Natural killer cell (primary cell): ENCODE results near the gene PRPF8. TPM values are rescaled to one million over a fixed set of nuclear protein-coding genes. Genes with fewer than 3 reads are reported as not detected.
"Not testable (repeated sequence)": the region's sequence is repeated elsewhere in the genome, so short reads cannot be mapped to it uniquely, and the experiment has no call there.

Source experiments
- ATAC-seq, 3 donors: fragments of 150-1000 bp in 2 of 3; fragments of 200-7000 bp in 1 of 3; cut with Tn5 transposase; 1 replicate in 1 of 3; 2 replicates in 2 of 3; pipeline ENCODE4 v1.10.0; 2021; ENCODE audit warnings: mild to moderate bottlenecking in 2 of 3, moderate library complexity in 2 of 3
- DNase-seq, 2 donors: peaks; one replicate each; pipeline versions ENCODE4 v3.0.0 to v3.0.0-alpha.2; 2013 to 2021; ENCODE audit warnings: mixed read lengths in 1 of 2
- H3K27ac ChIP-seq: one replicate; pipeline ENCODE4 v1.5.1; 2013; ENCODE audit warnings: mild to moderate bottlenecking, low read length
- H3K27me3 ChIP-seq: one replicate; pipeline ENCODE4 v1.6.1; 2013; ENCODE audit warnings: low read length; ENCODE audit not compliant: control insufficient read depth, insufficient read depth
- H3K36me3 ChIP-seq: one replicate; pipeline ENCODE4 v1.6.1; 2013; ENCODE audit warnings: low read length; ENCODE audit not compliant: control insufficient read depth, insufficient read depth
- H3K4me1 ChIP-seq: one replicate; pipeline ENCODE4 v1.6.1; 2013; ENCODE audit warnings: low read length; ENCODE audit not compliant: control insufficient read depth, insufficient read depth
- H3K4me3 ChIP-seq: one replicate; pipeline ENCODE4 v1.5.1; 2013; ENCODE audit warnings: low read length
- H3K9me3 ChIP-seq: one replicate; pipeline ENCODE4 v1.6.1; 2013; ENCODE audit warnings: low read length; ENCODE audit not compliant: control insufficient read depth, insufficient read depth
- H3K27ac Mint-ChIP-seq, 2 donors: one replicate each; pipeline ENCODE4 v1.8.0; 2022; ENCODE audit warnings: mild to moderate bottlenecking in 2 of 2, mixed read lengths in 2 of 2, moderate library complexity in 1 of 2
- H3K27me3 Mint-ChIP-seq, 2 donors: one replicate each; pipeline ENCODE4 v1.8.0; 2022; ENCODE audit warnings: low read depth in 2 of 2, mixed read lengths in 2 of 2
- H3K36me3 Mint-ChIP-seq: one replicate; pipeline ENCODE4 v1.8.0; 2022; ENCODE audit warnings: mixed read lengths
- H3K4me1 Mint-ChIP-seq, 2 donors: one replicate each; pipeline ENCODE4 v1.8.0; 2022; ENCODE audit warnings: mixed read lengths in 2 of 2
- H3K4me3 Mint-ChIP-seq: one replicate; pipeline ENCODE4 v1.8.0; 2022; ENCODE audit warnings: mild to moderate bottlenecking, moderate library complexity, mixed read lengths
- H3K9me3 Mint-ChIP-seq, 2 donors: one replicate each; pipeline ENCODE4 v1.8.0; 2022; ENCODE audit warnings: mixed read lengths in 2 of 2
- CTCF ChIP-seq: fragments of 200-600 bp; IDR thresholded peaks from one replicate; pipeline ENCODE4 v1.8.0; 2022; ENCODE audit warnings: antibody characterized with exemption
- WGBS: methylation state at CpG from one replicate; pipeline ENCODE4 v1.1.7; 2013; ENCODE audit warnings: missing lambda C conversion rate; ENCODE audit not compliant: insufficient coverage; 5-methylcytosine and 5-hydroxymethylcytosine counted together
- intact Hi-C: fragments of 100-400 bp; cut with micrococcal nuclease; formaldehyde crosslinking; loops from one replicate; pipeline ENCODE4 v1.14.2; 2022
- total RNA-seq, 4 donors: library from RNA; stranded (reverse); fragments of 120-200 nt in 1 of 4; gene quantifications; one replicate each; pipeline versions ENCODE4 v1.2.3 to v1.2.4, GENCODE V29; 2013 to 2022

The PRPF8 gene
- total RNA-seq, 3 donors from 2014 or later (not counting 1 experiment from before 2014, with no cell fraction given): 475 to 508 (median 480) TPM

DNA sequence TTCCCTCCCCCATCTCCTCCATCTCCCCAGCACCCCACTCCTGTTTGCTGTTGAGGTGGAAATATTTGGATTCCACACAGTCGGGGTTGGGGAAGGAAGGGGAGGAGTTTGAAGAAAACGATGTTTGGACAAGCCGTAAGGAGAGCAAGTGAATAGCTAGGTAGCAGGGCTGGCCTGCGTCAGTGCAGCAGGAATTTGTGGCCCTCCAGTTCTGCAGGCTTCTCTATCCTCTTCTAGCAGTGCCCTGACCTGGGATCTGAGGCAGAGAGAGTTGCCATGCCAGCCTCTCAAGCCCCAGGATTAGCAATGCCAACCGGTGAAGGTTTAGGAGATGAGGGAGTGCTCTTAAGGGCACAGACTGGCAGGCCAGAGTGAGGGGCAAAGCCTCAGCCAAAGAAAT lies 13.0 kb upstream of the PRPF8 start:
- no peaks in the 10 kb centered on the region for H3K36me3 ChIP-seq
- DNase-seq (no peak), ATAC-seq (no peak)
- H3K9me3 Mint-ChIP-seq: no peaks in the 10 kb centered on the region
- no peak overlapping the region for H3K4me3 ChIP-seq
- H3K4me1 ChIP-seq: no peaks in the 10 kb centered on the region
- H3K4me1 Mint-ChIP-seq: no peaks in the 10 kb centered on the region
- H3K4me3 Mint-ChIP-seq: no peak overlapping the region
- TF ChIP-seq CTCF: no peak
- intact Hi-C loops: no loop called here
- no peaks in the 10 kb centered on the region for H3K9me3 ChIP-seq
- H3K27me3 ChIP-seq: no peaks in the 10 kb centered on the region
- peaks cover 0 to 4% of the 10 kb centered on the region in 2 donors for H3K27me3 Mint-ChIP-seq
- H3K36me3 Mint-ChIP-seq: no peaks in the 10 kb centered on the region
- no peak overlapping the region for H3K27ac ChIP-seq
- H3K27ac Mint-ChIP-seq: no peak overlapping the region
- WGBS: 59% methylated on average over 5 of the region's 5 CpGs

DNA sequence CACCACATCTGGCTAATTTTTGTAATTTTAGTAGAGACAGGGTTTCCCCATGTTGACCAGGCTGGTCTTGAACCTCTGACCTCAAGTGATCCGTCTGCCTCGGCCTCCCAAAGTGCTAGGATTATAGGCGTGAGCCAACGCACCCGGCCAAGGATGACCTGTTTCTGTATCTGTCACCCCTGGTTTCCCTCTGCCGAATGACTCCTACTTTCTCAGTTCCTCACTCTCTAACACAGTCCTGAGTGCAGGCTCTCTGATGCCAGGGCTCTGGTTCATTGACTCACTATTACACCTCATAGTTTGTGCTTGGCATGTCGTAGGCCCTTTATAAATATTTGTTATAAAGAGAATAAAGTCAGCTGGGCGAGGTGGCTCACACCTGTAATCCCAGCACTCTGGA lies 10.7 kb upstream of the PRPF8 start:
- ATAC-seq: no peak
- no peaks in the 10 kb centered on the region for H3K9me3 Mint-ChIP-seq
- Histone ChIP-seq H3K9me3 (no peaks in the 10 kb centered on the region), H3K27me3 (no peaks in the 10 kb centered on the region), H3K4me3 (no peak overlapping the region), H3K36me3 (no peaks in the 10 kb centered on the region), H3K27ac (no peak overlapping the region), H3K4me1 (no peaks in the 10 kb centered on the region)
- no peak overlapping the region for H3K4me3 Mint-ChIP-seq
- TF ChIP-seq CTCF: no peak
- H3K4me1 Mint-ChIP-seq: no peaks in the 10 kb centered on the region
- 91% methylated on average over 7 of the region's 8 CpGs for WGBS
- DNase-seq: no peak
- no peaks in the 10 kb centered on the region for H3K36me3 Mint-ChIP-seq
- H3K27ac Mint-ChIP-seq: no peak overlapping the region
- intact Hi-C loops: no loop called here
- H3K27me3 Mint-ChIP-seq: peaks cover 0 to 10% of the 10 kb centered on the region in 2 donors

- DNase-seq (no peak), ATAC-seq (no peak)
- H3K4me3 Mint-ChIP-seq: no peak overlapping the region
- H3K36me3 ChIP-seq: no peaks in the 10 kb centered on the region
- H3K4me1 Mint-ChIP-seq: no peaks in the 10 kb centered on the region
- H3K9me3 ChIP-seq: no peaks in the 10 kb centered on the region
- H3K27me3 ChIP-seq: no peaks in the 10 kb centered on the region
- no peak for TF ChIP-seq CTCF
- no peaks in the 10 kb centered on the region for H3K9me3 Mint-ChIP-seq
- WGBS: 80% methylated on average over 7 of the region's 7 CpGs
- H3K4me3 ChIP-seq: no peak overlapping the region
- intact Hi-C loops: no loop called here
- no peaks in the 10 kb centered on the region for H3K4me1 ChIP-seq
- no peaks in the 10 kb centered on the region for H3K36me3 Mint-ChIP-seq
- no peak overlapping the region for H3K27ac ChIP-seq
- no peak overlapping the region for H3K27ac Mint-ChIP-seq
- peaks cover 0 to 10% of the 10 kb centered on the region in 2 donors for H3K27me3 Mint-ChIP-seq
Measured at GRCh38 chr17:1693339-1693738, 8.7 kb upstream of the PRPF8 start.

- Histone ChIP-seq H3K4me3 (no peak overlapping the region), H3K27me3 (no peaks in the 10 kb centered on the region), H3K9me3 (no peaks in the 10 kb centered on the region), H3K4me1 (no peaks in the 10 kb centered on the region), H3K36me3 (no peaks in the 10 kb centered on the region), H3K27ac (no peak overlapping the region)
- WGBS: 82% methylated on average over 2 of the region's 8 CpGs
- H3K4me3 Mint-ChIP-seq: no peak overlapping the region
- H3K9me3 Mint-ChIP-seq: no peaks in the 10 kb centered on the region
- TF ChIP-seq CTCF: no peak
- peaks cover 0 to 10% of the 10 kb centered on the region in 2 donors for H3K27me3 Mint-ChIP-seq
- ATAC-seq (no peak), DNase-seq (no peak)
- no peak overlapping the region for H3K27ac Mint-ChIP-seq
- no peaks in the 10 kb centered on the region for H3K4me1 Mint-ChIP-seq
- no peaks in the 10 kb centered on the region for H3K36me3 Mint-ChIP-seq
- intact Hi-C loops: no loop called here
Measured at GRCh38 chr17:1690544-1691221, 6.0 kb upstream of the PRPF8 start.

GRCh38 chr17:1688405-1688804 lies 3.7 kb upstream of the PRPF8 start:
- H3K4me1 ChIP-seq: peaks cover 14% of the 10 kb centered on the region
- H3K27ac ChIP-seq, H3K27me3 Mint-ChIP-seq, H3K36me3 ChIP-seq, ATAC-seq, H3K27ac Mint-ChIP-seq, H3K9me3 Mint-ChIP-seq, H3K27me3 ChIP-seq, intact Hi-C loops, H3K4me3 Mint-ChIP-seq, H3K9me3 ChIP-seq, H3K4me3 ChIP-seq, H3K36me3 Mint-ChIP-seq, DNase-seq: not testable (repeated sequence)
- WGBS: no CpG with 5 or more reads among the region's 6 CpGs
- H3K4me1 Mint-ChIP-seq: peaks cover 16 to 18% of the 10 kb centered on the region in 2 donors
